Thyroid gland (tissue), 4 donors: Measurements from ENCODE around the gene CACNA2D3.

Source experiments
- POLR2A ChIP-seq, 2 donors: fragments of 450-650 bp; IDR thresholded peaks; one replicate each; pipeline ENCODE4 v1.6.1; 2017; ENCODE audit warnings: antibody characterized with exemption in 2 of 2, mild to moderate bottlenecking in 2 of 2, moderate library complexity in 1 of 2
- TF ChIP-seq, protein P1 (sequence below), 6 experiments: fragments of 200-600 bp in 3 of 6; fragments of 450-650 bp in 3 of 6; sonication (generic) in 3 of 6; IDR thresholded peaks; one replicate each; pipeline ENCODE4 v1.5.1; 2016 to 2019; ENCODE audit warnings: antibody characterized with exemption in 6 of 6, mild to moderate bottlenecking in 2 of 6, inconsistent platforms in 1 of 6, moderate library complexity in 1 of 6

GRCh38 chr3:54858093-54858785 lies 735.9 kb downstream of the CACNA2D3 start:
- TF ChIP-seq, protein P1, sequence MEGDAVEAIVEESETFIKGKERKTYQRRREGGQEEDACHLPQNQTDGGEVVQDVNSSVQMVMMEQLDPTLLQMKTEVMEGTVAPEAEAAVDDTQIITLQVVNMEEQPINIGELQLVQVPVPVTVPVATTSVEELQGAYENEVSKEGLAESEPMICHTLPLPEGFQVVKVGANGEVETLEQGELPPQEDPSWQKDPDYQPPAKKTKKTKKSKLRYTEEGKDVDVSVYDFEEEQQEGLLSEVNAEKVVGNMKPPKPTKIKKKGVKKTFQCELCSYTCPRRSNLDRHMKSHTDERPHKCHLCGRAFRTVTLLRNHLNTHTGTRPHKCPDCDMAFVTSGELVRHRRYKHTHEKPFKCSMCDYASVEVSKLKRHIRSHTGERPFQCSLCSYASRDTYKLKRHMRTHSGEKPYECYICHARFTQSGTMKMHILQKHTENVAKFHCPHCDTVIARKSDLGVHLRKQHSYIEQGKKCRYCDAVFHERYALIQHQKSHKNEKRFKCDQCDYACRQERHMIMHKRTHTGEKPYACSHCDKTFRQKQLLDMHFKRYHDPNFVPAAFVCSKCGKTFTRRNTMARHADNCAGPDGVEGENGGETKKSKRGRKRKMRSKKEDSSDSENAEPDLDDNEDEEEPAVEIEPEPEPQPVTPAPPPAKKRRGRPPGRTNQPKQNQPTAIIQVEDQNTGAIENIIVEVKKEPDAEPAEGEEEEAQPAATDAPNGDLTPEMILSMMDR (IDR thresholded peaks at IDR 0.05) = no peak
- no peak for TF ChIP-seq POLR2A (IDR thresholded peaks at IDR 0.05)
